HTERT RPE-1 (cell line): ENCODE results near the gene C1D.
"Not testable (repeated sequence)": the region's sequence is repeated elsewhere in the genome, so short reads cannot be mapped to it uniquely, and the experiment has no call there.

Source experiments
- in situ Hi-C: fragments of 300-500 bp; cut with MboI; formaldehyde crosslinking; loops from 4 replicates; pipeline ENCODE4 v1.14.3; 2020; ENCODE audit warnings: low sequenced_read_pairs

The C1D gene, protein sequence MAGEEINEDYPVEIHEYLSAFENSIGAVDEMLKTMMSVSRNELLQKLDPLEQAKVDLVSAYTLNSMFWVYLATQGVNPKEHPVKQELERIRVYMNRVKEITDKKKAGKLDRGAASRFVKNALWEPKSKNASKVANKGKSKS

GRCh38 chr2:68062680-68063387 lies at the start of gene C1D:
Gene C1D, minus strand, starts transcription at chr2:68063004. Its CDS starts 15,694 bp downstream, at chr2:68047310.
- in situ Hi-C loops = no loop called here

GRCh38 chr2:68110102-68110501 lies 47.3 kb upstream of the C1D start:
- in situ Hi-C loops = no loop called here

DNA sequence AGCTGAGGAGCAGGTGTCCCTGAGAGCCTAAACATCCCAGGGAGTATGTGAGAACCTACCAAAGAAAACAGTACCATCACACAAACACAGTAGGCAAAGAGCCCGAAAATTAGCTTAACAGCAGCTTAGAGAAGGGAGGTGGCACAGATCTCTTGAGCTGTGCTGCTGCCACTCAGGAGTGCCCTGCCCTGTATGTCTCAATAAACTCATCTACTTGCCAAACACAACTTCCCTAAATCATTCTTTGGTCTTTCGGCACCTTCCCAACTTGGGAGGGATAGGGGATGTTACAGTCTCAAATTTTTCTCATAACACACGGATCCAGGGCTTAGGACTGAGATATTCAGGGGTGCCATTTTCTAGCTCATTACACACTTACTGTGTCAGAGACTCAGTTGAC lies 45.3 kb upstream of the C1D start:
- in situ Hi-C loops = no loop called here

- in situ Hi-C loops = no loop called here
Measured at GRCh38 chr2:68107475-68107874, 44.7 kb upstream of the C1D start.

DNA sequence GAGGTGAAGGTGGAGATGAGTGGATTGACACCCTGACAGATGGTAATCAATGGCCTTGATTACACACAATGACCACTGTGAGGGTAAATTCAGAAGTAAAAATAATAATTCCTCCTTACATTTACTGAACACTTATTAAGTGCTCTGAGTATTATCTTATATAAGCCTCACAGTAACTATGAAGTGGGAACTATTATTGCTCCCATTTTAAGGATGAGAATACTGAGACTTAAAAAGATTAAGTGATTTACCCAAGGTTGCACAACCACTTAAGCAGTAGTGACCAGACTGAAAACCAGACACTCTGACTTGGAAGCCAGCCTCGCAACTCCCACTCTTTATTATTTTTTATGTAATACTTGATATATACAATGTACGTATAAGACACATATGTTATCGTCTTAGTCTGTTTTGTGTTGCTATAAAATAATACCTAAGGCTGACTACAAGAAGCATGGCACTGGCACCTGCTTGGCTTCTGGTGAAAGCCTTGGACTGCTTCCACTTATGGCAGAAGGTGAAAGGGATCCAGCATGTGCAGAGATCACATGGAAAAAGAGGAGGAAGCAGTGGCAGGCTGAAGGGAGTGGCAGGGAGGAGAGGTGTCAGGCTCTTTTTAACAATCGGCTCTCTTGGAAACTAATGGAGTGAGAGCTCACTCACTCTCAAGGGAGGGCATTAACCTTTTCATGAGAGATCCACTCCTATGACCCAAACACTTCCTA lies 41.5 kb upstream of the C1D start:
- in situ Hi-C loops = no loop called here

- in situ Hi-C loops = no loop called here
Measured at GRCh38 chr2:68103709-68104055, 40.9 kb upstream of the C1D start.

GRCh38 chr2:68103030-68103708 lies 40.4 kb upstream of the C1D start:
- in situ Hi-C loops = no loop called here

DNA sequence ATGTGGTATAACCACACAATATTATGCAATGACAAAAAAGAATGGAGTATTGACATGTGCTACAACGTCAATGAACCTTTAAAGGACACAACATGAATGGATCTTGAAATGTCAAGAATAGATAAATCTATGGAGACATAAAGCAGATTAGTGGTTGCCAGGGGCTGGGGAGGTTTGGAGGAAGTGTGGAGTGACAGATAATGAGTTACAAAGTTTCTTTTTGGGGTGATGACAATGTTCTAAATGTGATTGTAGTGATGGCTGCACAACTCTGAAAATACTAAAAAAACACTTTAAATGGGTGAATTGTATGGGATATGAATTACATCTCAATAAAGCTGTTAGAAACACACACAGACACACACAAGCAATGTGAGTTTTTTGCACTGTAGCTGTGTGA lies 37.4 kb upstream of the C1D start:
- in situ Hi-C loops = no loop called here

DNA sequence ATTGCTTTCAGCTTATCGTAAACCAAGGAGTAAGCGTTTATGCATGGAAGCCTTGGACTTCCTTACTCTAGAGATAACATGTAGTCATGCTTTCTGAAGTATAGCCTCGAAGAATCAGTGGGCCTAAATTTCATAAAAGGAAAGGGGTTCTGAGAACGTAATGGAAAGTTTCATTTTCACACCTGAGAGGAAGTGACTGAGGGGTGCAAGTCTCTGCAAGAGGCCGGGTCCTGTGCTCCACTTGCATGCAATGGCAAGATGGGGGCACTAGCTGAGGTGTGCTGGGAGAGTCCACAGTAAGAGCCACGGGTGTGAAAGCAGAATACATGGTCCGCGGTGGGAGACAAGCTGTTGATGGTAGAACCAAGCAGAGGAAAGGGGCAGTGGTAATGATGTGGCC lies 36.5 kb upstream of the C1D start:
- in situ Hi-C loops = no loop called here

DNA sequence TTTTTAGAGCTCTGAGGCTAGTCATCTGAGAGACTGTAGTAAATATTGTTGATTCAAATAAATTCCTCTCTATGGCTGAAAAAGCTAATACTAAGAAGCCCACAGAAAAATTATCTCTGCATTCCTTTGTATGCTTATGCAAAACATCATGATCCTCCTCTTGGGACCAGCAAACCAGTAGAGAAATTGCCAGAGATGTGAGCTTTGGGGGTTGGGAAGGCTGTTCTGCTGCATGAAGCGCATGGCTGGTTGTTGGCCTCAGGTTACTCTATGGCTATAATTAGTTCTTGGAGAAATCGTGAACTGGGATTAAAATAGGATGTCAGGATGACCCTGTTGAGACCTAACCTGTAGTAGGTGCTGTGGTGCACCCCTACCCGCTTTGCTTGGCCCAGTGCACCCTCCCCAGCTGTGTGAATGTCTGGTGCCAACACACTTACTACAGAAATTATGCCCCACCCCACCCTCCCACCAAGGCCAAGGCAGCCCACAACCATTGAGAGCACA lies 35.5 kb upstream of the C1D start:
- in situ Hi-C loops = no loop called here

DNA sequence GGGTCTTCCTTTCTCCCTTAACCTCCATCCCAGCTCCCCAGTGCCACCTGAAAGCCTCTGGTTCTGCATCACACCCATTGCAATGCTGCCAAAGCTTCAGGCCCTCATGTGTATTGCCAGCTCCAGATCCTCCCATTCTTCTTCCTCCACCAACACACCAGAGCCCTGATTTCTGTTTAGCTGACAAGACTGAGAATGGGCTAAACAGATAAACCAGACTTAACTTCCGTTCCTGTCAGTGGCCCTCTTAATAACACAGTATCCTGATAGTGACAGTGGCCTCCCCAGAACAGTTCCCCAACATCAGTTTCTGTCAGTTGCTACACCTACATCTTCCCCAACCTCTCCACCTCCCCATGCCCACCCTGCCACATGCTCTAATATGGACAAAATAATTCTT lies 31.3 kb upstream of the C1D start:
- in situ Hi-C loops = no loop called here

DNA sequence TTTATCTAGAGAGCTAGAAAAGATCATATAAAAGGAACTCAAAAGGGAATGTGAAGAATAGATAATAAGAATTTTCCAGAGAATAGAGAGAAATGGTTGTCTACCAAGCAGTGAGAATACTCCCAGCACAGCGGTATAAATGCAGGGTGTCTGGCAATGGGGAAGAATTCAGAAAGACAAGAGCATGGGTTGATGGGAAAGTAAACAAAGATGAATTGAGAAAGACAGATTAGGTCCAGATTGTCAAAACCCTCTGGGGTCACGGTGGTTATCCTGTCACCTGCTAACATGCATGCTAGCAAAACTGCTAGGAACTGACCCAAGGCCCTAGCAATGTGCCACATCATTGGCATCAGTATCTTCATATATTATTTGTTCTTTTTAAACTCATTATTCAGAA lies 30.8 kb upstream of the C1D start:
- in situ Hi-C loops = no loop called here

DNA sequence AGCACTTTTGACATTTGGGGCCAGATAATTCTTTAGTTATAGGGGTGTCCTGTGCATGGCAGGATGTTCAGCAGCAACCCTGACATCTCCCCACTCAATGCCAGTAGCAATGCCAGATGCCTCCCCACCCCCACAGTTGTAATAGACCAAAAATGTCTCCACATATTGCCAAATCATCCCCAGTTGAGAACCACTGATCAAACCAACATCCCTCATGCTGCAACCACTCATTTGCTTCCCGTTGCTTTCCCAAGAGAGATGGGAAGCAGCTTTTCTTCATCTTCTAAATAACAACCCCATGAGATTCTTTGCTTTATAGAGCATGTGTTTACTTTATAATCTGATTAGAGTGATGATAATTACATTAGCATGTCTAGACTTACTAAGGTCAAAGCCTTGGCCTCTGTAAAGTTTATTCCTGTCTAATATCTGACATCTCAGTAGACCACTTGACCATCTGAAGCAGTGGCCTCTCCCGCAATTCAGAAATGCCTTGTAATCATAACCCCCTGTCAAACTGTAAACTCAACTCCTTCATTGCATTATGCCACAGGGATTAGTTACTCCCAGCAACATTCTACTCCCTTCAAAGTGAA lies 28.7 kb upstream of the C1D start:
- in situ Hi-C loops = no loop called here

DNA sequence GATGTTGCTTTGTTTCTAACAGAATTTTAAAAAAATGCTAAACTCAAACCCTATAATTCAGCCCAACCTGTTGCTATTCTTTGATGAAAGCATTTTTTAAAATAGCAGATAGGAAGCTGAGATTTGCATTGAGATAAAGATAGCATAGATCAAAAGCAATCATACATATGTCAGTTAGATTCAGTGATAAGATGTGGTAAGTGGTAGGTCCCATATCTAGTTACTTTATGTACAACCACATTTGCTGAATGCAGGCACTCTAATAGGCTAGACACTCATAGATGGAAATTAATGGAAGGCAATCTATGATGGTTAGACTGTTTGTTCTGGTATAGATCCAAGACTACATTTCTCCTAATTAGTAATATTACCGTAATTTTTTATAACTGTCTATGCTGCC lies 27.2 kb upstream of the C1D start:
- in situ Hi-C loops = no loop called here

- in situ Hi-C loops = no loop called here
Measured at GRCh38 chr2:68088940-68089339, 26.1 kb upstream of the C1D start.

DNA sequence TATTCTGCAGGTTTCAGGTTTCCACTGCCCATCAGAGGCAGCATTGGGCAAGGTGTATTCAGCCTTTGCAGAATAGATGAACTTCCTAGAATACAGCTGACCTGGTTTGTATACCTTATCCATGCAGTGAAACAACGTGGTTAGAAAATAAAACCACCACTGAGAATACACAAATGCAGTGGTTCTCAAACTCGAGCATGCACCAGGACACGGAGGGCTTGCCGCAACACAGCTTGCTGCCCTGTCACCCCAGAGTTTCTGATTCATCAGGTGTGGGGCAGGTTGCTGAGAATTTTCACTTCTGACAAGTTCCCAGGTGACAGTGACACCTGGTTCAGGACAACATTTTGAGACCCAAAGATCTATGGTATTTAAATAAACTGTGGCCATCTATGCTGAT lies 23.4 kb upstream of the C1D start:
- in situ Hi-C loops = no loop called here

DNA sequence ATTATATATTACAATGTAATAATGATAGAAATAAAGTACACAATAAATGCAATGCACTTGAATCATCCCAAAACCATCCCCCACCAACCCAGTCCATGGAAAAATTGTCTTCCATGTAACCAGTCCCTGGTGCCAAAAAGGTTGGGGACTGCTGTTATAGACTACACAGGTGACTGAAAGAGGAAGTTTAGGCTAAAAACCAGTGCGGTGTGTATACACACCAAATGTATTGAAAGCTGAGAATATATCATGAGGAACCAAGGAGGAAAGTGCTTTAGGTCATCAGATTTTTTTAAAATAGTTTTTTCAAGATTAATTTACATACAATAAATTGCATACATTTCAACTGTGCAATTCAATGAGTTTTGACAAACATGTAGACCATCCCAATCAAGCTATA lies 20.5 kb upstream of the C1D start:
- in situ Hi-C loops = no loop called here

DNA sequence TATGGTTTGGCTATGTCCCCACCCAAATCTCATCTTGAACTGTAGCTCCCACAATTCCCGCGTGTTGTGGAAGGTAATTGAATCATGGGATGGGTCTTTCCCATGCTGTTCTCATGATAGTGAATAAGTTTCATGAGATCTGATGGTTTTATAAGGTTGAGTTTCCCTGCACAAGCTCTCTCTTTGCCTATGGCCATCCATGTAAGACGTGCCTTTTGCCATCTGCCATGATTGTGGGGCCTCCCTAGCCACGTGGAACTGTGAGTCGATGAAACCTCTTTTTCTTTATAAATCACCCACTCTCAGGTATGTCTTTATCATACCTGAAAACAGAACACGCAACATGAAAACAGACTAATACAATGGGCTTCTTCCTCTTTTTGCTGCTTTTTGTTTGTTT lies 11.2 kb upstream of the C1D start:
- in situ Hi-C loops = no loop called here

- in situ Hi-C loops = not testable (repeated sequence)
Measured at GRCh38 chr2:68063797-68064646, 1.2 kb upstream of the C1D start.

- in situ Hi-C loops = no loop called here
Measured at GRCh38 chr2:68060652-68061051, 2.2 kb downstream of the C1D start.
